WTC11 (cell line): ENCODE results near the gene JAML. TPM values are rescaled to one million over a fixed set of nuclear protein-coding genes. Genes with fewer than 3 reads are reported as not detected.

Source experiments
- ATAC-seq: fragments of 200-7000 bp; cut with Tn5 transposase; 2 replicates; pipeline ENCODE4 v1.10.0; 2021; ENCODE audit warnings: mild to moderate bottlenecking, moderate library complexity
- CTCF ChIA-PET: fragments of 300-600 bp; sonication (Branson Sonifier 250); formaldehyde crosslinking; loops from one replicate; lab custom pipeline; 2021; ENCODE audit warnings: antibody characterized with exemption; lab: Charles Lee
- POLR2A ChIA-PET: fragments of 350-600 bp; sonication (Branson Sonifier 250); formaldehyde crosslinking; loops from one replicate; lab custom pipeline; 2021; ENCODE audit warnings: antibody characterized with exemption; lab: Charles Lee
- DNase-seq: peaks from one replicate; pipeline ENCODE4 v3.0.0; 2021; ENCODE audit warnings: low spot score
- H3K27ac Mint-ChIP-seq: 2 replicates; pipeline ENCODE4 v1.8.0; 2021; ENCODE audit warnings: mixed read lengths
- H3K27me3 Mint-ChIP-seq: 2 replicates; pipeline ENCODE4 v1.8.0; 2021; ENCODE audit warnings: low read depth, mild to moderate bottlenecking, moderate library complexity, mixed read lengths
- H3K36me3 Mint-ChIP-seq: 2 replicates; pipeline ENCODE4 v1.8.0; 2021; ENCODE audit warnings: mixed read lengths
- H3K4me1 Mint-ChIP-seq: 2 replicates; pipeline ENCODE4 v1.8.0; 2022; ENCODE audit warnings: mixed read lengths
- H3K4me3 Mint-ChIP-seq: 2 replicates; pipeline ENCODE4 v1.8.0; 2021; ENCODE audit warnings: mild to moderate bottlenecking, moderate library complexity, mixed read lengths
- H3K9me3 Mint-ChIP-seq: 2 replicates; pipeline ENCODE4 v1.8.0; 2021; ENCODE audit warnings: mixed read lengths
- AFF4 ChIP-seq: sonication (generic); formaldehyde crosslinking; IDR thresholded peaks from 2 replicates; pipeline ENCODE4 v1.8.1; 2023; ENCODE audit warnings: mild to moderate bottlenecking, missing genetic modification reagents, borderline replicate concordance
- ATF1 ChIP-seq: sonication (generic); formaldehyde crosslinking; IDR thresholded peaks from 2 replicates; pipeline ENCODE4 v1.8.1; 2023; ENCODE audit warnings: mild to moderate bottlenecking, moderate library complexity, missing genetic modification reagents
- E2F4 ChIP-seq: sonication (generic); formaldehyde crosslinking; IDR thresholded peaks from 2 replicates; pipeline ENCODE4 v1.8.1; 2022; ENCODE audit warnings: low read depth, mild to moderate bottlenecking, moderate library complexity, missing genetic modification reagents, borderline replicate concordance
- EMX1 ChIP-seq: fragments of 250-450 bp; sonication (Bioruptor Pico); IDR thresholded peaks from 2 replicates; pipeline ENCODE4 v1.8.0; 2021; ENCODE audit warnings: mild to moderate bottlenecking
- GRHL2 ChIP-seq: fragments of 250-450 bp; sonication (Bioruptor Pico); IDR thresholded peaks from 2 replicates; pipeline ENCODE4 v1.8.0; 2022; ENCODE audit warnings: mild to moderate bottlenecking, moderate library complexity; ENCODE audit not compliant: insufficient replicate concordance, severe bottlenecking
- IRF2 ChIP-seq: sonication (generic); formaldehyde crosslinking; IDR thresholded peaks from 2 replicates; pipeline ENCODE4 v1.8.0; 2022; ENCODE audit warnings: low read depth, missing genetic modification reagents, borderline replicate concordance
- RORB ChIP-seq: fragments of 250-450 bp; sonication (Bioruptor Pico); IDR thresholded peaks from 2 replicates; pipeline ENCODE4 v1.9.0; 2021; ENCODE audit warnings: mild to moderate bottlenecking
- SMAD4 ChIP-seq: sonication (generic); formaldehyde crosslinking; IDR thresholded peaks from 2 replicates; pipeline ENCODE4 v1.8.0; 2022; ENCODE audit warnings: mild to moderate bottlenecking, missing genetic modification reagents
- SP1 ChIP-seq: sonication (generic); formaldehyde crosslinking; conservative IDR thresholded peaks from 2 replicates; pipeline ENCODE4 v1.8.1; 2022; ENCODE audit warnings: missing genetic modification reagents
- TEAD4 ChIP-seq: sonication (generic); formaldehyde crosslinking; IDR thresholded peaks from 2 replicates; pipeline ENCODE4 v1.8.0; 2022; ENCODE audit warnings: mild to moderate bottlenecking, missing genetic modification reagents
- ZBTB21 ChIP-seq: sonication (generic); formaldehyde crosslinking; IDR thresholded peaks from 2 replicates; pipeline ENCODE4 v1.8.1; 2023; ENCODE audit warnings: mild to moderate bottlenecking, missing genetic modification reagents, borderline replicate concordance
- ZNF219 ChIP-seq: sonication (generic); formaldehyde crosslinking; IDR thresholded peaks from 2 replicates; pipeline ENCODE4 v1.8.0; 2023; ENCODE audit warnings: missing genetic modification reagents, mild to moderate bottlenecking, borderline replicate concordance
- ZNF263 ChIP-seq: sonication (generic); formaldehyde crosslinking; IDR thresholded peaks from 2 replicates; pipeline ENCODE4 v1.8.1; 2022; ENCODE audit warnings: low read depth, mild to moderate bottlenecking, moderate library complexity, missing genetic modification reagents
- ZNF423 ChIP-seq: fragments of 250-450 bp; sonication (Bioruptor Pico); IDR thresholded peaks from 2 replicates; pipeline ENCODE4 v2.1.2; 2022; ENCODE audit warnings: mild to moderate bottlenecking, moderate library complexity
- total RNA-seq: library from RNA; stranded (reverse); gene quantifications from 3 replicates; pipeline ENCODE4 v1.2.3, GENCODE V29; 2021
- TF ChIP-seq, protein P1 (sequence below): fragments of 250-450 bp; sonication (Bioruptor Pico); conservative IDR thresholded peaks from 2 replicates; pipeline ENCODE4 v1.9.0; 2021; ENCODE audit warnings: mild to moderate bottlenecking
- TF ChIP-seq, protein P2 (sequence below): sonication (generic); formaldehyde crosslinking; IDR thresholded peaks from 2 replicates; pipeline ENCODE4 v1.8.0; 2022; ENCODE audit warnings: mild to moderate bottlenecking, missing genetic modification reagents
- TF ChIP-seq, protein P3 (sequence below): fragments of 250-450 bp; sonication (Bioruptor Pico); IDR thresholded peaks from 2 replicates; pipeline ENCODE4 v1.9.0; 2021; ENCODE audit warnings: mild to moderate bottlenecking
- TF ChIP-seq, protein P4 (sequence below): sonication (generic); formaldehyde crosslinking; IDR thresholded peaks from 2 replicates; pipeline ENCODE4 v1.8.0; 2022; ENCODE audit warnings: mild to moderate bottlenecking, missing genetic modification reagents
- TF ChIP-seq, protein P5 (sequence below): sonication (generic); formaldehyde crosslinking; IDR thresholded peaks from 2 replicates; pipeline ENCODE4 v1.8.1; 2023; ENCODE audit warnings: mild to moderate bottlenecking, missing genetic modification reagents
- TF ChIP-seq, protein P6 (sequence below): sonication (generic); formaldehyde crosslinking; IDR thresholded peaks from 2 replicates; pipeline ENCODE4 v1.8.0; 2023; ENCODE audit warnings: missing genetic modification reagents

JAML gene
- total RNA-seq, 1 experiment from 2014 or later, result 0.24 TPM

DNA sequence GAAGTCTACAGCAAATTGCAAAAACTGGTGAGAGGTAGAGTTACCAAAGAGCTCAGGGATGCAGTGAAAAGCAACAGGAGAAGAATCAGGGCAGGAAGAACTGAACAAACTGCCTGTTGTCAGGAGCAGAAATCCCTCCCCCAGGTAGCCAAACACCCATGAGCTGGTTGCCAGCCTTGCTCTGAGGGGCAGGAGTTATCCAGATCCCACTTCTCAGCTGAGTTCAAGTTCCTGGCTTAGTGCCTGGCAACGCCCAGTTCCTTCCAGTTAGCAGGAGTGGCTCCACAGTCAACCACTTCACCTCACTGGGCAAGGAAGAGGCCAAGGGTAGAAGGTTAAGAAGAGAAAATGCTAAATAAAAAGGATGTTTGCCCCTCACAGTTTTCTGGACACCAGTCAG, 41.1 kb upstream of the JAML start (continued):
- TF ChIP-seq AFF4, result no peak
- no peak for TF ChIP-seq IRF2 (CRISPR knock-in tag)
- no peak for TF ChIP-seq ZBTB21 (CRISPR knock-in tag)
- no peak for TF ChIP-seq TEAD4 (CRISPR knock-in tag)
- no peak for TF ChIP-seq EMX1 (CRISPR knock-in tag)
- TF ChIP-seq, protein P1, sequence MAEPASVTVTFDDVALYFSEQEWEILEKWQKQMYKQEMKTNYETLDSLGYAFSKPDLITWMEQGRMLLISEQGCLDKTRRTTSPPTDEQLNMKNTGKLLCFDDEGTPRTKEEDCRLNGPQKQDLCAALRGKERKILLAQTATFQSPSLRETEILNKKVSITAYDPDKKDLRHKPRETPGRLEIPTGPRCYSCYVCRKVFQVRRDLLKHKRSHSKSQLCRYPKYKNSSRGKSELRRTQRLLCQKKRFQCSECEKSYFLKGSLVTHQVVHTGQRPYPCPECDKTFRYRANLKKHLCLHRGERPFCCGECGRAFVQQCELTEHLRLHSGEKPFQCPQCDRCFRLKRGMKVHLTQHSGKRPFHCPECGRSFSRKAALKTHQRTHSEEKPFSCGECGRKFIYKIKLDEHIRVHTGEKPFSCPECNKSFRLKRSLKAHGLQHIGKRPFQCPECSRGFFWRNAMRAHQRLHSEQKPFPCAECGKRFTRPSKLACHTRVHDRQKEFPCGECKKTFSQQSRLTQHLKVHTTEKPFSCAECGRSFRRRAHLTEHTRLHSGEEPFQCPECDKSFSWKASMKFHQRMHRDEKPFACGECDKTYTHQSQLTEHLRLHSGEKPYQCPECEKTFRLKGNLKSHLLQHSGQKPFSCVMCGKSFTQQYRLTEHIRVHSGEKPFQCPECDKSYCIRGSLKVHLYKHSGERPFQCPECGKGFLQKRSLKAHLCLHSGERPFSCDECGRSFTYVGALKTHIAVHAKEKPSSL (CRISPR knock-in tag), result no peak
- TF ChIP-seq ZNF263 (CRISPR knock-in tag), result no peak
- TF ChIP-seq, protein P2, sequence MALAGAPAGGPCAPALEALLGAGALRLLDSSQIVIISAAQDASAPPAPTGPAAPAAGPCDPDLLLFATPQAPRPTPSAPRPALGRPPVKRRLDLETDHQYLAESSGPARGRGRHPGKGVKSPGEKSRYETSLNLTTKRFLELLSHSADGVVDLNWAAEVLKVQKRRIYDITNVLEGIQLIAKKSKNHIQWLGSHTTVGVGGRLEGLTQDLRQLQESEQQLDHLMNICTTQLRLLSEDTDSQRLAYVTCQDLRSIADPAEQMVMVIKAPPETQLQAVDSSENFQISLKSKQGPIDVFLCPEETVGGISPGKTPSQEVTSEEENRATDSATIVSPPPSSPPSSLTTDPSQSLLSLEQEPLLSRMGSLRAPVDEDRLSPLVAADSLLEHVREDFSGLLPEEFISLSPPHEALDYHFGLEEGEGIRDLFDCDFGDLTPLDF (CRISPR knock-in tag), result no peak
- no peak for TF ChIP-seq ZNF423 (CRISPR knock-in tag)
- TF ChIP-seq, protein P3, sequence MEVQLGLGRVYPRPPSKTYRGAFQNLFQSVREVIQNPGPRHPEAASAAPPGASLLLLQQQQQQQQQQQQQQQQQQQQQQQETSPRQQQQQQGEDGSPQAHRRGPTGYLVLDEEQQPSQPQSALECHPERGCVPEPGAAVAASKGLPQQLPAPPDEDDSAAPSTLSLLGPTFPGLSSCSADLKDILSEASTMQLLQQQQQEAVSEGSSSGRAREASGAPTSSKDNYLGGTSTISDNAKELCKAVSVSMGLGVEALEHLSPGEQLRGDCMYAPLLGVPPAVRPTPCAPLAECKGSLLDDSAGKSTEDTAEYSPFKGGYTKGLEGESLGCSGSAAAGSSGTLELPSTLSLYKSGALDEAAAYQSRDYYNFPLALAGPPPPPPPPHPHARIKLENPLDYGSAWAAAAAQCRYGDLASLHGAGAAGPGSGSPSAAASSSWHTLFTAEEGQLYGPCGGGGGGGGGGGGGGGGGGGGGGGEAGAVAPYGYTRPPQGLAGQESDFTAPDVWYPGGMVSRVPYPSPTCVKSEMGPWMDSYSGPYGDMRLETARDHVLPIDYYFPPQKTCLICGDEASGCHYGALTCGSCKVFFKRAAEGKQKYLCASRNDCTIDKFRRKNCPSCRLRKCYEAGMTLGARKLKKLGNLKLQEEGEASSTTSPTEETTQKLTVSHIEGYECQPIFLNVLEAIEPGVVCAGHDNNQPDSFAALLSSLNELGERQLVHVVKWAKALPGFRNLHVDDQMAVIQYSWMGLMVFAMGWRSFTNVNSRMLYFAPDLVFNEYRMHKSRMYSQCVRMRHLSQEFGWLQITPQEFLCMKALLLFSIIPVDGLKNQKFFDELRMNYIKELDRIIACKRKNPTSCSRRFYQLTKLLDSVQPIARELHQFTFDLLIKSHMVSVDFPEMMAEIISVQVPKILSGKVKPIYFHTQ (CRISPR knock-in tag), result no peak
- TF ChIP-seq ZNF219 (CRISPR knock-in tag), result no peak

DNA sequence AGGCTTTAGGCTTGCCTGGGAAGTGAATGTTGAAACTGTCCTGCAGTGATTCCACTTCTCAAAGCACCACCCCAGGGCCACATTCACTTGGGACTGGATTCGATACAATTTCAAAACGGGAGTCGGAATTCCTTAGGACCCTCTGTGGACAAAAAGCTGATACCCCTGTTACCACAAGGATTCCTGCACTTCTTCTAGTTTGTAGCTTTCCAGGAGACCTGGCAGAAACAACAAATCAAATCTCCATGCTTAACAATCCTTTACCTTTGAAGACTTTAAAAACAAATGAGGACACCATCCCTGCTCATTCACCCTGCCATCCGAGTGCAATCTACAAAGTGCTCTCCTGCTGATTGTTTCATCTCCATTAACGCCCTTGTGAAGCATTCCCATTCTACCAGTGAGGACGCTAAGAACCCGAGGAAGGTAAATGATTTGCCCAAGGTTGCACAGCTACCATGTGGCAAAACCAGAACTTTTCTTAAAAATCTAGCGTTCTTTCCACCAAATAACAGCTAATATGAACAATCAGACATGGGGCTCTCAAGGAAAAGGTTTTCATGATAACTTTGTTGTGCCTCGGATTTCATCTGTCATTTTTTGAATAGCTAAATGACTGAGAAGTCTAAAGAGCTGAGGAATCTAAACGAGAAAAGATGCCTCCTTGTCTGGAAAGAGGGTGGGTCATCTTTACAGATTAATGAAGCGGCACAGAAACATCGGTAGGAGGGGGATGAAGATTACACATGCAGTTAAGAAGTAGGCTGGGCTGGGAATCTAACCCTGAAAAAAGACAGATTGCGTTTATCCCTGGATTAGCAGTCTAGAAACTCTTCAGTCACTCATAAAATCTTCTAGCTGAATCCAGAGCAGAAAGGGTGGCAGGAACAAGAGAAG, 40.0 kb upstream of the JAML start:
- H3K9me3 Mint-ChIP-seq, result no peaks in the 10 kb centered on the region
- H3K36me3 Mint-ChIP-seq, result no peaks in the 10 kb centered on the region
- peak overlapping the region; percentile 67 for H3K4me3 Mint-ChIP-seq
- ChIA-PET CTCF (interaction anchor here (0.8 to 2.2 kb wide), 5 partner anchors 31 to 93 kb away, joined by 3 to 15 read pairs (median 7); no protein-coding TSS in a partner anchor), POLR2A (no interaction called here)
- H3K4me1 Mint-ChIP-seq, result peaks cover 35% of the 10 kb centered on the region
- H3K27ac Mint-ChIP-seq, result no peak overlapping the region
- H3K27me3 Mint-ChIP-seq, result peaks cover 93% of the 10 kb centered on the region
- peak; percentile 18 for ATAC-seq
- DNase-seq, result no peak
- TF ChIP-seq ATF1 (CRISPR knock-in tag) (no peak), RORB (CRISPR knock-in tag) (no peak), GRHL2 (no peak), SMAD4 (no peak), SP1 (CRISPR knock-in tag) (no peak), ZNF219 (CRISPR knock-in tag) (no peak), E2F4 (CRISPR knock-in tag) (no peak)
- TF ChIP-seq, protein P4, sequence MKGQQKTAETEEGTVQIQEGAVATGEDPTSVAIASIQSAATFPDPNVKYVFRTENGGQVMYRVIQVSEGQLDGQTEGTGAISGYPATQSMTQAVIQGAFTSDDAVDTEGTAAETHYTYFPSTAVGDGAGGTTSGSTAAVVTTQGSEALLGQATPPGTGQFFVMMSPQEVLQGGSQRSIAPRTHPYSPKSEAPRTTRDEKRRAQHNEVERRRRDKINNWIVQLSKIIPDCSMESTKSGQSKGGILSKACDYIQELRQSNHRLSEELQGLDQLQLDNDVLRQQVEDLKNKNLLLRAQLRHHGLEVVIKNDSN (CRISPR knock-in tag), result no peak
- TF ChIP-seq, protein P5, sequence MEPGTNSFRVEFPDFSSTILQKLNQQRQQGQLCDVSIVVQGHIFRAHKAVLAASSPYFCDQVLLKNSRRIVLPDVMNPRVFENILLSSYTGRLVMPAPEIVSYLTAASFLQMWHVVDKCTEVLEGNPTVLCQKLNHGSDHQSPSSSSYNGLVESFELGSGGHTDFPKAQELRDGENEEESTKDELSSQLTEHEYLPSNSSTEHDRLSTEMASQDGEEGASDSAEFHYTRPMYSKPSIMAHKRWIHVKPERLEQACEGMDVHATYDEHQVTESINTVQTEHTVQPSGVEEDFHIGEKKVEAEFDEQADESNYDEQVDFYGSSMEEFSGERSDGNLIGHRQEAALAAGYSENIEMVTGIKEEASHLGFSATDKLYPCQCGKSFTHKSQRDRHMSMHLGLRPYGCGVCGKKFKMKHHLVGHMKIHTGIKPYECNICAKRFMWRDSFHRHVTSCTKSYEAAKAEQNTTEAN (CRISPR knock-in tag), result no peak
- TF ChIP-seq, protein P6, sequence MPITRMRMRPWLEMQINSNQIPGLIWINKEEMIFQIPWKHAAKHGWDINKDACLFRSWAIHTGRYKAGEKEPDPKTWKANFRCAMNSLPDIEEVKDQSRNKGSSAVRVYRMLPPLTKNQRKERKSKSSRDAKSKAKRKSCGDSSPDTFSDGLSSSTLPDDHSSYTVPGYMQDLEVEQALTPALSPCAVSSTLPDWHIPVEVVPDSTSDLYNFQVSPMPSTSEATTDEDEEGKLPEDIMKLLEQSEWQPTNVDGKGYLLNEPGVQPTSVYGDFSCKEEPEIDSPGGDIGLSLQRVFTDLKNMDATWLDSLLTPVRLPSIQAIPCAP (CRISPR knock-in tag), result no peak
